ENCODE data around the gene TRUB2.

TRUB2 gene

GRCh38 chr9:128322404-128323211, at the start of gene TRUB2, which contains the start of gene COQ4:
TSS of gene TRUB2 (minus strand) at chr9:128322447. CDS start at chr9:128322408, 39 bp downstream.
TSS of gene COQ4 (plus strand) at chr9:128322839. CDS start at chr9:128322859, 20 bp downstream.
- peak; percentile 92 for DNase-seq

- DNase-seq, result no peak
These were observed 49.4 kb upstream of the TRUB2 start for GRCh38 chr9:128371630-128372117.

- peak; percentile 94 for DNase-seq
These were observed 48.7 kb upstream of the TRUB2 start, which contains the start of gene URM1 for GRCh38 chr9:128370752-128371629. TSS of gene URM1 (plus strand) at chr9:128371374. CDS start at chr9:128371381, 7 bp downstream.

- no peak for DNase-seq
These were observed 48.1 kb upstream of the TRUB2 start for GRCh38 chr9:128370367-128370751.

GRCh38 chr9:128369024-128369706, 46.9 kb upstream of the TRUB2 start:
- no peak for DNase-seq

- no peak for DNase-seq
These were observed 43.3 kb upstream of the TRUB2 start for GRCh38 chr9:128365525-128365924.

- no peak for DNase-seq
These were observed 40.5 kb upstream of the TRUB2 start for GRCh38 chr9:128362774-128363173.

- peak; percentile 61 for DNase-seq
These were observed 39.9 kb upstream of the TRUB2 start for GRCh38 chr9:128361986-128362646.

GRCh38 chr9:128361296-128361985, 39.2 kb upstream of the TRUB2 start:
- no peak for DNase-seq

GRCh38 chr9:128360826-128361225, 38.6 kb upstream of the TRUB2 start:
- no peak for DNase-seq

- DNase-seq, result no peak
These were observed 36.6 kb upstream of the TRUB2 start for GRCh38 chr9:128358861-128359260.

GRCh38 chr9:128358090-128358489, 35.8 kb upstream of the TRUB2 start:
- no peak for DNase-seq

- DNase-seq, result no peak
These were observed 33.2 kb upstream of the TRUB2 start for GRCh38 chr9:128355451-128355850.

GRCh38 chr9:128349772-128350171, 27.5 kb upstream of the TRUB2 start:
- no peak for DNase-seq

GRCh38 chr9:128349125-128349524, 26.9 kb upstream of the TRUB2 start:
- DNase-seq, result no peak

GRCh38 chr9:128344931-128345605, 22.8 kb upstream of the TRUB2 start:
- DNase-seq, result no peak

GRCh38 chr9:128343855-128344254, 21.6 kb upstream of the TRUB2 start:
- DNase-seq, result no peak

- no peak for DNase-seq
These were observed 20.9 kb upstream of the TRUB2 start for GRCh38 chr9:128342971-128343680.

GRCh38 chr9:128341435-128341849, 19.2 kb upstream of the TRUB2 start:
- DNase-seq, result peak; percentile 64

- no peak for DNase-seq
These were observed 18.6 kb upstream of the TRUB2 start for GRCh38 chr9:128340691-128341434.

All from activated gamma-delta T cell treated with Interleukin-2 at 50 U/mL for 16 hours (primary cell).